ENCODE data around the gene FAM222A.

The FAM222A gene

GRCh38 chr12:109760930-109761921, 47.6 kb downstream of the FAM222A start:
- no peak for TF ChIP-seq CTCF (IDR thresholded peaks at IDR 0.05; ENCODE audit: low read depth, low read length, missing control alignments)
- no peak for DNase-seq (ENCODE audit: low read depth)
- H3K4me3 ChIP-seq (ENCODE audit: low read depth, low read length): no peak overlapping the region

GRCh38 chr12:109762071-109762672, 48.5 kb downstream of the FAM222A start:
- H3K4me3 ChIP-seq (ENCODE audit: low read depth, low read length): no peak overlapping the region
- TF ChIP-seq CTCF (IDR thresholded peaks at IDR 0.05; ENCODE audit: low read depth, low read length, missing control alignments): no peak
- DNase-seq (ENCODE audit: low read depth): no peak

- TF ChIP-seq CTCF (IDR thresholded peaks at IDR 0.05; ENCODE audit: low read depth, low read length, missing control alignments): no peak
- no peak for DNase-seq (ENCODE audit: low read depth)
- no peak overlapping the region for H3K4me3 ChIP-seq (ENCODE audit: low read depth, low read length)
Measured at GRCh38 chr12:109762673-109763191, 49.1 kb downstream of the FAM222A start.

- TF ChIP-seq CTCF (IDR thresholded peaks at IDR 0.05; ENCODE audit: low read depth, low read length, missing control alignments): no peak
- H3K4me3 ChIP-seq (ENCODE audit: low read depth, low read length): no peak overlapping the region
- no peak for DNase-seq (ENCODE audit: low read depth)
Measured at GRCh38 chr12:109763201-109763841, 49.7 kb downstream of the FAM222A start.

GRCh38 chr12:109764123-109764522, 50.5 kb downstream of the FAM222A start:
- DNase-seq (ENCODE audit: low read depth): no peak
- peak; percentile 13 for TF ChIP-seq CTCF (IDR thresholded peaks at IDR 0.05; ENCODE audit: low read depth, low read length, missing control alignments)
- H3K4me3 ChIP-seq (ENCODE audit: low read depth, low read length): no peak overlapping the region

- H3K4me3 ChIP-seq (ENCODE audit: low read depth, low read length): no peak overlapping the region
- no peak for DNase-seq (ENCODE audit: low read depth)
- TF ChIP-seq CTCF (IDR thresholded peaks at IDR 0.05; ENCODE audit: low read depth, low read length, missing control alignments): no peak
Measured at GRCh38 chr12:109764776-109765445, 51.3 kb downstream of the FAM222A start.
